H1 (cell line): ENCODE data around the gene FAM9B. TPM values are rescaled to one million over a fixed set of nuclear protein-coding genes. Genes with fewer than 3 reads are reported as not detected.

Experiments used
- CTCF ChIA-PET: fragments of 300-600 bp; sonication (Branson Sonifier 250); formaldehyde crosslinking; loops from one replicate; lab custom pipeline; 2021; ENCODE audit not compliant: partially characterized antibody; lab: Charles Lee
- POLR2A ChIA-PET: fragments of 300-600 bp; sonication (Branson Sonifier 250); formaldehyde crosslinking; loops from one replicate; lab custom pipeline; 2021; ENCODE audit warnings: inconsistent platforms; ENCODE audit not compliant: partially characterized antibody; lab: Charles Lee
- DNase-seq, 2 experiments: peaks; one replicate each; pipeline versions ENCODE4 v3.0.0 to v3.0.0-alpha.2; 2010 to 2022; ENCODE audit warnings: low spot score in 2 of 2, low read depth in 1 of 2, mixed read lengths in 1 of 2
- FAIRE-seq: peaks from 2 replicates; lab custom pipeline; 2011; peaks lifted over from hg19 to GRCh38; lab: Jason Lieb, UNC
- H2AFZ ChIP-seq: 2 replicates; pipeline ENCODE4 v1.8.1; 2012; ENCODE audit warnings: low read length, inconsistent platforms
- H2AK5ac ChIP-seq: 2 replicates; pipeline ENCODE4 v1.6.1; 2013; ENCODE audit warnings: low read depth, low read length
- H2BK120ac ChIP-seq: replicated peaks from 2 replicates; pipeline ENCODE3; 2013; ENCODE audit warnings: low read depth, low read length, inconsistent platforms
- H2BK12ac ChIP-seq: 2 replicates; pipeline ENCODE4 v1.6.1; 2013; ENCODE audit warnings: low read depth, low read length
- H2BK15ac ChIP-seq: 2 replicates; pipeline ENCODE4 v1.6.1; 2013; ENCODE audit warnings: low read length
- H2BK20ac ChIP-seq: 2 replicates; pipeline ENCODE4 v1.6.1; 2013; ENCODE audit warnings: low read length
- H2BK5ac ChIP-seq: 2 replicates; pipeline ENCODE4 v1.6.1; 2013; ENCODE audit warnings: low read depth, low read length
- H3K14ac ChIP-seq: 2 replicates; pipeline ENCODE4 v1.6.1; 2013; ENCODE audit warnings: inconsistent platforms; ENCODE audit not compliant: insufficient read length
- H3K18ac ChIP-seq: 2 replicates; pipeline ENCODE4 v1.6.1; 2013; ENCODE audit warnings: low read length; ENCODE audit errors: extremely low read depth
- H3K23ac ChIP-seq: 2 replicates; pipeline ENCODE4 v1.6.1; 2013; ENCODE audit warnings: inconsistent platforms; ENCODE audit not compliant: insufficient read length
- H3K23me2 ChIP-seq: 2 replicates; pipeline ENCODE4 v1.6.1; 2013; ENCODE audit warnings: low read depth, low read length
- H3K27ac ChIP-seq: 2 replicates; pipeline ENCODE4 v1.6.1; 2011; ENCODE audit warnings: low read depth, low read length, inconsistent platforms
- H3K27me3 ChIP-seq, 4 experiments: replicated peaks in 1 of 4; 1 replicate in 1 of 4; 2 replicates in 3 of 4; pipeline versions ENCODE4 v1.6.1 to v1.8.1; 2011 to 2013; ENCODE audit warnings: low read length in 3 of 4, mild to moderate bottlenecking in 3 of 4, inconsistent platforms in 2 of 4, mixed read lengths in 2 of 4, moderate library complexity in 1 of 4; ENCODE audit not compliant: control insufficient read depth in 3 of 4, insufficient read depth in 3 of 4; ENCODE audit errors: extremely low read depth in 1 of 4
- H3K36me3 ChIP-seq, 4 experiments: 2 replicates each; pipeline versions ENCODE4 v1.6.1 to v1.8.1; 2011 to 2013; ENCODE audit warnings: mild to moderate bottlenecking in 4 of 4, low read length in 3 of 4, moderate library complexity in 2 of 4, control low read depth in 1 of 4, inconsistent platforms in 1 of 4; ENCODE audit not compliant: insufficient read depth in 4 of 4, control insufficient read depth in 2 of 4
- H3K4ac ChIP-seq: replicated peaks from 2 replicates; pipeline ENCODE3; 2013; ENCODE audit warnings: low read length, low read depth, mixed read lengths, inconsistent platforms; ENCODE audit not compliant: insufficient read length
- H3K4me1 ChIP-seq, 4 experiments: replicated peaks in 1 of 4; 1 replicate in 1 of 4; 2 replicates in 3 of 4; pipeline versions ENCODE4 v1.6.1 to v1.8.1; 2011 to 2013; ENCODE audit warnings: low read length in 3 of 4, inconsistent platforms in 2 of 4, mixed read lengths in 1 of 4; ENCODE audit not compliant: insufficient read depth in 4 of 4, control insufficient read depth in 3 of 4
- H3K4me2 ChIP-seq, 2 experiments: 2 replicates each; pipeline versions ENCODE4 v1.6.1 to v1.8.1; 2011 to 2013; ENCODE audit warnings: low read depth in 2 of 2, low read length in 2 of 2, control low read depth in 1 of 2, inconsistent platforms in 1 of 2, mild to moderate bottlenecking in 1 of 2; ENCODE audit not compliant: insufficient read depth in 1 of 2
- H3K4me3 ChIP-seq, 4 experiments: fragments of 200-600, 300-600 bp in 1 of 4; sonication (generic), shearing (Covaris generic), sonication (Bioruptor Twin) in 1 of 4; 2 replicates each; pipeline versions ENCODE4 v1.5.1 to v1.8.1; 2011 to 2016; ENCODE audit warnings: low read length in 4 of 4, low read depth in 3 of 4, control low read depth in 2 of 4, inconsistent platforms in 2 of 4, mild to moderate bottlenecking in 2 of 4, mixed read lengths in 1 of 4, moderate library complexity in 1 of 4; ENCODE audit not compliant: insufficient read depth in 2 of 4; ENCODE audit errors: extremely low read depth in 1 of 4
- H3K56ac ChIP-seq: replicated peaks from 2 replicates; pipeline ENCODE3; 2013; ENCODE audit warnings: low read depth, mild to moderate bottlenecking, mixed read lengths, low read length, inconsistent platforms; ENCODE audit not compliant: insufficient read length
- H3K79me1 ChIP-seq: 2 replicates; pipeline ENCODE4 v1.6.1; 2013; ENCODE audit warnings: low read depth, low read length, control low read depth
- H3K79me2 ChIP-seq, 2 experiments: 2 replicates each; pipeline versions ENCODE4 v1.6.1 to v1.8.1; 2012 to 2013; ENCODE audit warnings: low read length in 2 of 2, mild to moderate bottlenecking in 2 of 2, inconsistent platforms in 1 of 2; ENCODE audit not compliant: insufficient read depth in 2 of 2, control insufficient read depth in 1 of 2
- H3K9ac ChIP-seq, 4 experiments: replicated peaks in 1 of 4; 1 replicate in 1 of 4; 2 replicates in 3 of 4; pipeline versions ENCODE4 v1.6.1 to v1.8.1; 2011 to 2013; ENCODE audit warnings: low read depth in 3 of 4, low read length in 3 of 4, control low read depth in 2 of 4, mild to moderate bottlenecking in 2 of 4, moderate library complexity in 2 of 4, inconsistent platforms in 1 of 4; ENCODE audit errors: extremely low read depth in 1 of 4
- H3K9me3 ChIP-seq, 2 experiments: 2 replicates each; pipeline versions ENCODE4 v1.6.1 to v1.8.1; 2012 to 2013; ENCODE audit warnings: mild to moderate bottlenecking in 2 of 2, moderate library complexity in 2 of 2, control low read depth in 1 of 2, inconsistent platforms in 1 of 2, low read depth in 1 of 2, low read length in 1 of 2, mixed read lengths in 1 of 2; ENCODE audit not compliant: insufficient read depth in 2 of 2
- H4K20me1 ChIP-seq, 2 experiments: replicated peaks in 1 of 2; 2 replicates each; pipeline versions ENCODE3 to v1.8.1; 2011 to 2013; ENCODE audit warnings: inconsistent platforms in 2 of 2, low read length in 2 of 2, mild to moderate bottlenecking in 1 of 2; ENCODE audit not compliant: insufficient read depth in 2 of 2, control insufficient read depth in 1 of 2
- H4K5ac ChIP-seq: 2 replicates; pipeline ENCODE4 v1.6.1; 2013; ENCODE audit warnings: low read length, low read depth, mixed read lengths, inconsistent platforms; ENCODE audit not compliant: insufficient read length
- H4K8ac ChIP-seq: 2 replicates; pipeline ENCODE4 v1.8.0; 2013; ENCODE audit warnings: mild to moderate bottlenecking, moderate library complexity, low read length, inconsistent platforms; ENCODE audit not compliant: insufficient read depth; ENCODE audit errors: extremely low read depth
- H4K91ac ChIP-seq: replicated peaks from 2 replicates; pipeline ENCODE3; 2013; ENCODE audit warnings: low read length, mixed read lengths, inconsistent platforms; ENCODE audit not compliant: insufficient read length
- EZH2 ChIP-seq: fragments of 200-600 bp; sonication (generic); IDR thresholded peaks from 2 replicates; pipeline ENCODE4 v1.7.1; 2012; ENCODE audit warnings: low read depth, mild to moderate bottlenecking, moderate library complexity, low read length, inconsistent platforms; ENCODE audit not compliant: severe bottlenecking
- MAX ChIP-seq: IDR thresholded peaks from 2 replicates; pipeline ENCODE4 v1.6.1; 2012; ENCODE audit warnings: inconsistent platforms
- TAF1 ChIP-seq: IDR thresholded peaks from 2 replicates; pipeline ENCODE4 v1.6.1; 2011; ENCODE audit warnings: mild to moderate bottlenecking, low read depth, low read length
- TCF12 ChIP-seq: IDR thresholded peaks from 2 replicates; pipeline ENCODE4 v1.6.1; 2011; ENCODE audit warnings: low read depth, mild to moderate bottlenecking, low read length
- polyA plus RNA-seq, 7 experiments: library from polyadenylated mRNA; depleted of rRNA in 3 of 7; stranded (reverse) in 5 of 7; unstranded in 2 of 7; fragments of >200 nt in 5 of 7; fragments of 200-250 nt in 2 of 7; gene quantifications; 1 replicate in 5 of 7; 2 replicates in 1 of 7; 4 replicates in 1 of 7; pipeline versions ENCODE4 v1.2.1 to v1.2.3, GENCODE V29; 2011 to 2013; ENCODE audit warnings: missing spikeins in 2 of 7, mixed read lengths in 2 of 7
- total RNA-seq: library from RNA; stranded (reverse); fragmentation: NEBNext Ultra II Directional; extraction: Animal tissue kit (Norgen Biotek cat#: 25700); gene quantifications from 2 replicates; pipeline ENCODE4 v1.2.1, GENCODE V29; 2021

Gene FAM9B
- total and polyA plus RNA-seq, 2 of the 8 experiments (the other 6 are each of a cell fraction or from before 2014, with no cell fraction given): not detected

GRCh38 chrX:9064694-9065093 is 30.8 kb upstream of the FAM9B start:
- no peak overlapping the region for H3K56ac ChIP-seq
- H3K36me3 ChIP-seq: no peaks in the 10 kb centered on the region
- ChIA-PET POLR2A (no interaction called here), CTCF (no interaction called here)
- no peaks in the 10 kb centered on the region for H4K20me1 ChIP-seq
- no peak overlapping the region for H2BK5ac ChIP-seq
- H2BK15ac ChIP-seq: no peak overlapping the region
- H2BK20ac ChIP-seq: no peak overlapping the region
- no peak for TF ChIP-seq TCF12
- TF ChIP-seq MAX: no peak
- no peak for TF ChIP-seq EZH2
- no peak for TF ChIP-seq TAF1
- no peak overlapping the region for H4K8ac ChIP-seq
- H3K9me3 ChIP-seq: no peaks in the 10 kb centered on the region
- H3K4me1 ChIP-seq: no peaks in the 10 kb centered on the region
- no peak overlapping the region for H4K5ac ChIP-seq
- H3K9ac ChIP-seq: no peak overlapping the region
- no peak overlapping the region for H4K91ac ChIP-seq
- no peak for DNase-seq
- H3K4ac ChIP-seq: no peak overlapping the region
- H3K14ac ChIP-seq: no peak overlapping the region
- no peak overlapping the region for H3K4me3 ChIP-seq
- no peaks in the 10 kb centered on the region for H3K27me3 ChIP-seq
- H3K4me2 ChIP-seq: no peak overlapping the region
- no peaks in the 10 kb centered on the region for H3K79me1 ChIP-seq
- no peak for FAIRE-seq
- H2BK120ac ChIP-seq: no peak overlapping the region
- H2AFZ ChIP-seq: no peak overlapping the region
- no peak overlapping the region for H2BK12ac ChIP-seq
- no peaks in the 10 kb centered on the region for H3K79me2 ChIP-seq
- no peak overlapping the region for H3K23ac ChIP-seq
- no peaks in the 10 kb centered on the region for H3K23me2 ChIP-seq
- H2AK5ac ChIP-seq: no peak overlapping the region
- no peak overlapping the region for H3K27ac ChIP-seq
- no peak overlapping the region for H3K18ac ChIP-seq
